ENCODE results near the gene TOP2B. TPM values are rescaled to one million over a fixed set of nuclear protein-coding genes. Genes with fewer than 3 reads are reported as not detected.
A peak's percentile ranks its signal among the peaks of the same experiment; 100 is the strongest.

Gene TOP2B
- total and polyA plus RNA-seq, 2 experiments from 2014 or later: 92.0 to 179 TPM

DNA sequence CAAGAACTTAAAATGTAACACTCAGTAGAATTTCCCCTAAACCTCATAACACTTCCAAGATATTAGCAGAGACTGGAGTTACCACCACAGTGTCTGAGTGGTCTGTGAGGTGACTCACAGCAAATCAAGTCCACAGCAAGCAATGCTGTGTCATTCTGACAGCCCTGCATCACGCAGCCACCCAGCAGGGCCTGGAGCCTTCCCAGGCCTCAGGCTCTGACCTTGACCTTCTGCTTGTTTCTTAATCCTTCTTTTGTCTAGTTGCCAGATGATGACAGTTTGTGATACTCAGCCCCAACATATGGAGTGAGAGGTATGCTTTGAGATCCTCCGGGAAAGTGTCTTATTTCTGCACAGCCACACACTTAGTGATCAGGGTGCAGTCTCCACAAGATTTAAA, 82.5 kb downstream of the TOP2B start:
- no peaks in the 10 kb centered on the region for H3K36me3 Mint-ChIP-seq (ENCODE audit: low read depth)
- Histone ChIP-seq H3K36me3 (ENCODE audit: insufficient read depth) (no peaks in the 10 kb centered on the region), H3K27ac (ENCODE audit: low read depth) (no peak overlapping the region), H3K4me3 (no peak overlapping the region), H3K79me2 (replicated peaks; ENCODE audit: insufficient read depth) (no peaks in the 10 kb centered on the region), H3K4me1 (ENCODE audit: insufficient read depth) (no peaks in the 10 kb centered on the region), H3K27me3 (ENCODE audit: insufficient read depth) (no peaks in the 10 kb centered on the region), H3K9me2 (ENCODE audit: insufficient read depth) (no peaks in the 10 kb centered on the region), H3K4me2 (no peak overlapping the region), H4K20me1 (replicated peaks; ENCODE audit: insufficient read depth) (no peaks in the 10 kb centered on the region), H3F3A (replicated peaks; ENCODE audit: low read depth) (no peaks in the 10 kb centered on the region), H2AFZ (no peak overlapping the region)
- no peak overlapping the region for H3K4me3 Mint-ChIP-seq
- peak; percentile 43; the same call in 2 of the 3 replicates for ATAC-seq
- peaks cover 10% of the 10 kb centered on the region for H3K27me3 Mint-ChIP-seq (ENCODE audit: insufficient read depth, low read depth, poor library complexity)
- H3K4me1 Mint-ChIP-seq: peaks cover 8% of the 10 kb centered on the region; the same call in 2 of the 3 replicates
- H3K9me3 Mint-ChIP-seq: no peaks in the 10 kb centered on the region
- DNase-seq (ENCODE audit: low spot score): no peak
- no peak for TF ChIP-seq STAT1 (IDR thresholded peaks at IDR 0.05; ENCODE audit: unreplicated experiment)
- no peak for TF ChIP-seq ZNF331 (CRISPR knock-in tag; IDR thresholded peaks at IDR 0.05; ENCODE audit: low read depth)
- TF ChIP-seq, protein P1, sequence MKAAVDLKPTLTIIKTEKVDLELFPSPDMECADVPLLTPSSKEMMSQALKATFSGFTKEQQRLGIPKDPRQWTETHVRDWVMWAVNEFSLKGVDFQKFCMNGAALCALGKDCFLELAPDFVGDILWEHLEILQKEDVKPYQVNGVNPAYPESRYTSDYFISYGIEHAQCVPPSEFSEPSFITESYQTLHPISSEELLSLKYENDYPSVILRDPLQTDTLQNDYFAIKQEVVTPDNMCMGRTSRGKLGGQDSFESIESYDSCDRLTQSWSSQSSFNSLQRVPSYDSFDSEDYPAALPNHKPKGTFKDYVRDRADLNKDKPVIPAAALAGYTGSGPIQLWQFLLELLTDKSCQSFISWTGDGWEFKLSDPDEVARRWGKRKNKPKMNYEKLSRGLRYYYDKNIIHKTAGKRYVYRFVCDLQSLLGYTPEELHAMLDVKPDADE (IDR thresholded peaks at IDR 0.05): no peak
- no peak for TF ChIP-seq NANOG (IDR thresholded peaks at IDR 0.05; ENCODE audit: borderline replicate concordance)
- TF ChIP-seq, protein P2, sequence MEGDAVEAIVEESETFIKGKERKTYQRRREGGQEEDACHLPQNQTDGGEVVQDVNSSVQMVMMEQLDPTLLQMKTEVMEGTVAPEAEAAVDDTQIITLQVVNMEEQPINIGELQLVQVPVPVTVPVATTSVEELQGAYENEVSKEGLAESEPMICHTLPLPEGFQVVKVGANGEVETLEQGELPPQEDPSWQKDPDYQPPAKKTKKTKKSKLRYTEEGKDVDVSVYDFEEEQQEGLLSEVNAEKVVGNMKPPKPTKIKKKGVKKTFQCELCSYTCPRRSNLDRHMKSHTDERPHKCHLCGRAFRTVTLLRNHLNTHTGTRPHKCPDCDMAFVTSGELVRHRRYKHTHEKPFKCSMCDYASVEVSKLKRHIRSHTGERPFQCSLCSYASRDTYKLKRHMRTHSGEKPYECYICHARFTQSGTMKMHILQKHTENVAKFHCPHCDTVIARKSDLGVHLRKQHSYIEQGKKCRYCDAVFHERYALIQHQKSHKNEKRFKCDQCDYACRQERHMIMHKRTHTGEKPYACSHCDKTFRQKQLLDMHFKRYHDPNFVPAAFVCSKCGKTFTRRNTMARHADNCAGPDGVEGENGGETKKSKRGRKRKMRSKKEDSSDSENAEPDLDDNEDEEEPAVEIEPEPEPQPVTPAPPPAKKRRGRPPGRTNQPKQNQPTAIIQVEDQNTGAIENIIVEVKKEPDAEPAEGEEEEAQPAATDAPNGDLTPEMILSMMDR (conservative IDR thresholded peaks at IDR 0.05; ENCODE audit: low read depth in 2 of 2): no peak
- no peak for TF ChIP-seq JUNB (IDR thresholded peaks at IDR 0.05; ENCODE audit: unreplicated experiment)
- TF ChIP-seq, protein P3, sequence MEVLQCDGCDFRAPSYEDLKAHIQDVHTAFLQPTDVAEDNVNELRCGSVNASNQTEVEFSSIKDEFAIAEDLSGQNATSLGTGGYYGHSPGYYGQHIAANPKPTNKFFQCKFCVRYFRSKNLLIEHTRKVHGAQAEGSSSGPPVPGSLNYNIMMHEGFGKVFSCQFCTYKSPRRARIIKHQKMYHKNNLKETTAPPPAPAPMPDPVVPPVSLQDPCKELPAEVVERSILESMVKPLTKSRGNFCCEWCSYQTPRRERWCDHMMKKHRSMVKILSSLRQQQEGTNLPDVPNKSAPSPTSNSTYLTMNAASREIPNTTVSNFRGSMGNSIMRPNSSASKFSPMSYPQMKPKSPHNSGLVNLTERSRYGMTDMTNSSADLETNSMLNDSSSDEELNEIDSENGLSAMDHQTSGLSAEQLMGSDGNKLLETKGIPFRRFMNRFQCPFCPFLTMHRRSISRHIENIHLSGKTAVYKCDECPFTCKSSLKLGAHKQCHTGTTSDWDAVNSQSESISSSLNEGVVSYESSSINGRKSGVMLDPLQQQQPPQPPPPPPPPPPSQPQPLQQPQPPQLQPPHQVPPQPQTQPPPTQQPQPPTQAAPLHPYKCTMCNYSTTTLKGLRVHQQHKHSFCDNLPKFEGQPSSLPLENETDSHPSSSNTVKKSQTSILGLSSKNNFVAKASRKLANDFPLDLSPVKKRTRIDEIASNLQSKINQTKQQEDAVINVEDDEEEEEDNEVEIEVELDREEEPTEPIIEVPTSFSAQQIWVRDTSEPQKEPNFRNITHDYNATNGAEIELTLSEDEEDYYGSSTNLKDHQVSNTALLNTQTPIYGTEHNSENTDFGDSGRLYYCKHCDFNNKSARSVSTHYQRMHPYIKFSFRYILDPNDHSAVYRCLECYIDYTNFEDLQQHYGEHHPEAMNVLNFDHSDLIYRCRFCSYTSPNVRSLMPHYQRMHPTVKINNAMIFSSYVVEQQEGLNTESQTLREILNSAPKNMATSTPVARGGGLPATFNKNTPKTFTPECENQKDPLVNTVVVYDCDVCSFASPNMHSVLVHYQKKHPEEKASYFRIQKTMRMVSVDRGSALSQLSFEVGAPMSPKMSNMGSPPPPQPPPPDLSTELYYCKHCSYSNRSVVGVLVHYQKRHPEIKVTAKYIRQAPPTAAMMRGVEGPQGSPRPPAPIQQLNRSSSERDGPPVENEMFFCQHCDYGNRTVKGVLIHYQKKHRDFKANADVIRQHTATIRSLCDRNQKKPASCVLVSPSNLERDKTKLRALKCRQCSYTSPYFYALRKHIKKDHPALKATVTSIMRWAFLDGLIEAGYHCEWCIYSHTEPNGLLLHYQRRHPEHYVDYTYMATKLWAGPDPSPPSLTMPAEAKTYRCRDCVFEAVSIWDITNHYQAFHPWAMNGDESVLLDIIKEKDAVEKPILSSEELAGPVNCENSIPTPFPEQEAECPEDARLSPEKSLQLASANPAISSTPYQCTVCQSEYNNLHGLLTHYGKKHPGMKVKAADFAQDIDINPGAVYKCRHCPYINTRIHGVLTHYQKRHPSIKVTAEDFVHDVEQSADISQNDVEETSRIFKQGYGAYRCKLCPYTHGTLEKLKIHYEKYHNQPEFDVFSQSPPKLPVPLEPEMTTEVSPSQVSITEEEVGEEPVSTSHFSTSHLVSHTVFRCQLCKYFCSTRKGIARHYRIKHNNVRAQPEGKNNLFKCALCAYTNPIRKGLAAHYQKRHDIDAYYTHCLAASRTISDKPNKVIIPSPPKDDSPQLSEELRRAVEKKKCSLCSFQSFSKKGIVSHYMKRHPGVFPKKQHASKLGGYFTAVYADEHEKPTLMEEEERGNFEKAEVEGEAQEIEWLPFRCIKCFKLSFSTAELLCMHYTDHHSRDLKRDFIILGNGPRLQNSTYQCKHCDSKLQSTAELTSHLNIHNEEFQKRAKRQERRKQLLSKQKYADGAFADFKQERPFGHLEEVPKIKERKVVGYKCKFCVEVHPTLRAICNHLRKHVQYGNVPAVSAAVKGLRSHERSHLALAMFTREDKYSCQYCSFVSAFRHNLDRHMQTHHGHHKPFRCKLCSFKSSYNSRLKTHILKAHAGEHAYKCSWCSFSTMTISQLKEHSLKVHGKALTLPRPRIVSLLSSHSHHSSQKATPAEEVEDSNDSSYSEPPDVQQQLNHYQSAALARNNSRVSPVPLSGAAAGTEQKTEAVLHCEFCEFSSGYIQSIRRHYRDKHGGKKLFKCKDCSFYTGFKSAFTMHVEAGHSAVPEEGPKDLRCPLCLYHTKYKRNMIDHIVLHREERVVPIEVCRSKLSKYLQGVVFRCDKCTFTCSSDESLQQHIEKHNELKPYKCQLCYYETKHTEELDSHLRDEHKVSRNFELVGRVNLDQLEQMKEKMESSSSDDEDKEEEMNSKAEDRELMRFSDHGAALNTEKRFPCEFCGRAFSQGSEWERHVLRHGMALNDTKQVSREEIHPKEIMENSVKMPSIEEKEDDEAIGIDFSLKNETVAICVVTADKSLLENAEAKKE (CRISPR knock-in tag; IDR thresholded peaks at IDR 0.05): no peak
- TF ChIP-seq CREB1 (CRISPR knock-in tag; IDR thresholded peaks at IDR 0.05; ENCODE audit: low read depth): no peak
- no peak for TF ChIP-seq ZNF114 (CRISPR knock-in tag; IDR thresholded peaks at IDR 0.05)
- TF ChIP-seq, protein P4, sequence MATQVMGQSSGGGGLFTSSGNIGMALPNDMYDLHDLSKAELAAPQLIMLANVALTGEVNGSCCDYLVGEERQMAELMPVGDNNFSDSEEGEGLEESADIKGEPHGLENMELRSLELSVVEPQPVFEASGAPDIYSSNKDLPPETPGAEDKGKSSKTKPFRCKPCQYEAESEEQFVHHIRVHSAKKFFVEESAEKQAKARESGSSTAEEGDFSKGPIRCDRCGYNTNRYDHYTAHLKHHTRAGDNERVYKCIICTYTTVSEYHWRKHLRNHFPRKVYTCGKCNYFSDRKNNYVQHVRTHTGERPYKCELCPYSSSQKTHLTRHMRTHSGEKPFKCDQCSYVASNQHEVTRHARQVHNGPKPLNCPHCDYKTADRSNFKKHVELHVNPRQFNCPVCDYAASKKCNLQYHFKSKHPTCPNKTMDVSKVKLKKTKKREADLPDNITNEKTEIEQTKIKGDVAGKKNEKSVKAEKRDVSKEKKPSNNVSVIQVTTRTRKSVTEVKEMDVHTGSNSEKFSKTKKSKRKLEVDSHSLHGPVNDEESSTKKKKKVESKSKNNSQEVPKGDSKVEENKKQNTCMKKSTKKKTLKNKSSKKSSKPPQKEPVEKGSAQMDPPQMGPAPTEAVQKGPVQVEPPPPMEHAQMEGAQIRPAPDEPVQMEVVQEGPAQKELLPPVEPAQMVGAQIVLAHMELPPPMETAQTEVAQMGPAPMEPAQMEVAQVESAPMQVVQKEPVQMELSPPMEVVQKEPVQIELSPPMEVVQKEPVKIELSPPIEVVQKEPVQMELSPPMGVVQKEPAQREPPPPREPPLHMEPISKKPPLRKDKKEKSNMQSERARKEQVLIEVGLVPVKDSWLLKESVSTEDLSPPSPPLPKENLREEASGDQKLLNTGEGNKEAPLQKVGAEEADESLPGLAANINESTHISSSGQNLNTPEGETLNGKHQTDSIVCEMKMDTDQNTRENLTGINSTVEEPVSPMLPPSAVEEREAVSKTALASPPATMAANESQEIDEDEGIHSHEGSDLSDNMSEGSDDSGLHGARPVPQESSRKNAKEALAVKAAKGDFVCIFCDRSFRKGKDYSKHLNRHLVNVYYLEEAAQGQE (IDR thresholded peaks at IDR 0.05; ENCODE audit: unreplicated experiment): no peak
- TF ChIP-seq EZH2phosphoT487 (IDR thresholded peaks at IDR 0.05; ENCODE audit: unreplicated experiment): no peak
- H3K27ac Mint-ChIP-seq: peak overlapping the region; percentile 18

Data from GM23338 (cell line).